ENCODE data around the gene ANXA11. TPM values are rescaled to one million over a fixed set of nuclear protein-coding genes. Genes with fewer than 3 reads are reported as not detected.
A peak's percentile ranks its signal among the peaks of the same experiment; 100 is the strongest.

The ANXA11 gene
- total RNA-seq, 6 experiments from 2014 or later: 253 to 361 (median 336) TPM

DNA sequence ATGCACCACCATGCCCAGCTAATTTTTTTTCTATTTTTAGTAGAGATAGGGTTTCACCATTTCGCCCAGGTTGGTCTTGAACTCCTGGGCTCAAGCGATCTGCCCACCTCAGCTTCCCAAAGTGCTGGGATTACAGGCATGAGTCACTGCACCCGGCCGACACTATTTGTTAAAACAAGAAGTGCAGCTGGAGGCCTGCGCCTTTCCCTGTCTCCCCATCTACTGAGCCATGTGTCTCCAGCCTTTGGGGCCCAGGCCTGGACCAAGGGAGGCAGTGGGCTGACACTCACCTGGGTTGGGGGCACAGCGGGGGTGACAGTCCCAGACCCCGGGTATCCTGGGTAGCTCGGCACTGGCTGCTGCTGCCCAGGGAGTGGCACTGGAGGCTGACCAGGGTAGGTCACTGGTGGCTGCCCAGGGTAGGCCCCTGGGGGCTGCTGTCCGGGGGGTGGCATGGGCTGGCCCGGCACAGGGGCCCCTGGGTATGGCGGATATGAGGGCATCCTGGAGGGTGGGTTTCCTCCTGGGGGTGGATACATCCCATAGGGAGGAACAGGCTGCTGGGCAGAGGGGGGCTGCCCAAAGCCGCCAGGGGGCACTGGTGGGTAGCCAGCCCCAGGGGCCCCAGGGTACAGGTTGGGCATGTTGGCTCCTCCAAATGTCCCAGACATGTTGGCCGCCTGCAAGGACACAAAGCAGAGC lies 36.5 kb downstream of the ANXA11 start:
- H3K9me3 Mint-ChIP-seq: no peaks in the 10 kb centered on the region
- H3K4me3 Mint-ChIP-seq: no peak overlapping the region
- H3K27ac Mint-ChIP-seq: peak overlapping the region; percentile 89; the same call in 1 of the 2 replicates
- peaks cover 34% of the 10 kb centered on the region for H3K36me3 Mint-ChIP-seq (ENCODE audit: low read depth)
- peaks cover 71% of the 10 kb centered on the region for H3K4me1 Mint-ChIP-seq (ENCODE audit: low read depth)
- TF ChIP-seq, protein P1, sequence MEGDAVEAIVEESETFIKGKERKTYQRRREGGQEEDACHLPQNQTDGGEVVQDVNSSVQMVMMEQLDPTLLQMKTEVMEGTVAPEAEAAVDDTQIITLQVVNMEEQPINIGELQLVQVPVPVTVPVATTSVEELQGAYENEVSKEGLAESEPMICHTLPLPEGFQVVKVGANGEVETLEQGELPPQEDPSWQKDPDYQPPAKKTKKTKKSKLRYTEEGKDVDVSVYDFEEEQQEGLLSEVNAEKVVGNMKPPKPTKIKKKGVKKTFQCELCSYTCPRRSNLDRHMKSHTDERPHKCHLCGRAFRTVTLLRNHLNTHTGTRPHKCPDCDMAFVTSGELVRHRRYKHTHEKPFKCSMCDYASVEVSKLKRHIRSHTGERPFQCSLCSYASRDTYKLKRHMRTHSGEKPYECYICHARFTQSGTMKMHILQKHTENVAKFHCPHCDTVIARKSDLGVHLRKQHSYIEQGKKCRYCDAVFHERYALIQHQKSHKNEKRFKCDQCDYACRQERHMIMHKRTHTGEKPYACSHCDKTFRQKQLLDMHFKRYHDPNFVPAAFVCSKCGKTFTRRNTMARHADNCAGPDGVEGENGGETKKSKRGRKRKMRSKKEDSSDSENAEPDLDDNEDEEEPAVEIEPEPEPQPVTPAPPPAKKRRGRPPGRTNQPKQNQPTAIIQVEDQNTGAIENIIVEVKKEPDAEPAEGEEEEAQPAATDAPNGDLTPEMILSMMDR (IDR thresholded peaks at IDR 0.05): peak; percentile 75
- DNase-seq: no peak
- H3K27me3 Mint-ChIP-seq (ENCODE audit: insufficient read depth): peaks cover 2% of the 10 kb centered on the region

DNA sequence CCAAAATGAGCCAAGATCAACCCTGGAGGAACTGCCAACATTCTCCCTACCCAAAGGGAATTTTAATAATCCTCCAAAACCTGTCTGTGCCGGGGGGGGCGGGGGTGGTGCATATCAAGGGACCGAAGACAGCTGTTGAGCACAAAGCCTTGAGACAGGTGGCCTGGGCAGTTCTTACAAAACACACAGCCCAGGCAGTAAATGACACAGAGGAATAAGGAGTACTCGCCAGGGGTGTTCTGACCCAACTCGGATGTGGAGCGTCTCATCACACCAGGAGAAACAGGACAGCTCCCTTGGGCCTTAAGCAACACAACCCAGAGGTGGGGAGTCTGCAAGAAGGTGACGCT lies 37.2 kb downstream of the ANXA11 start:
- TF ChIP-seq, protein P1 (IDR thresholded peaks at IDR 0.05): no peak
- Mint-ChIP-seq H3K27me3 (ENCODE audit: insufficient read depth) (peaks cover 2% of the 10 kb centered on the region), H3K9me3 (no peaks in the 10 kb centered on the region), H3K27ac (peak overlapping the region; percentile 89; the same call in 1 of the 2 replicates), H3K4me3 (no peak overlapping the region), H3K36me3 (ENCODE audit: low read depth) (peaks cover 41% of the 10 kb centered on the region), H3K4me1 (ENCODE audit: low read depth) (peaks cover 76% of the 10 kb centered on the region)
- no peak for DNase-seq

DNA sequence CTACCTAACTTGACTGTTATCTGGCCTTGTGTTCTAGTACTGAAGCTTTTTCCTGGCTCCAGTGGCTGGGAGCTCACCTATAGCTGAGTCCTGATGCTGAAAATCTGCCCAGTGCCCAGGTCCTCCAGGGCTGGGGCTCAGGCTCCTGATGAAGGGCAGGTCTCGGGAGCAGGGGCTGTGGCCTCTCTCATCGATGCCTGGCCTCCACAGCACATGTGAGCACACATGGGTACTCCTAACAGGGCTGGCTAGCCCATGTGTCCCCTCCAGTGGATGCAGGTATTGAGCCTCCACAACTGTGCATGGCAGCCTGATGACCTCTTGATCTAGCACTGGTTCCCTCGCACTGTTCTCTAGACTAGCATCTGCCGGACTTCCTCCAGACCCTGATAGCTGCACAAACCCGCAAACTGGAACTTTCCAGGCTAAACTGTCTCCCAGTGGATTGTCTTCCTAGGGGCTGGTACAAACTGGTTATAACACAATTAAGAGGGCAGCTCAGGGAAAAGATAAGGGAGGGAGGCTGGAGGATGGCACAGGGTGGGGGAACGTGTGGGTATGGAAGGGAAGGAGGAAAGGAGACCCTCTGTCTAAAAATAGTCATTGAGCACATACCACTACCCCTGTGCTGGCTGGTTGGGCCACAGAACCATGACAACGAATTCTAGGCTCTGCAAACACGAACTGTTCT lies 37.7 kb downstream of the ANXA11 start:
- Mint-ChIP-seq H3K4me3 (no peak overlapping the region), H3K27me3 (ENCODE audit: insufficient read depth) (peaks cover 2% of the 10 kb centered on the region), H3K4me1 (ENCODE audit: low read depth) (peaks cover 76% of the 10 kb centered on the region), H3K27ac (peak overlapping the region; percentile 89), H3K9me3 (no peaks in the 10 kb centered on the region), H3K36me3 (ENCODE audit: low read depth) (peaks cover 46% of the 10 kb centered on the region)
- TF ChIP-seq, protein P1 (IDR thresholded peaks at IDR 0.05): no peak
- no peak for DNase-seq

DNA sequence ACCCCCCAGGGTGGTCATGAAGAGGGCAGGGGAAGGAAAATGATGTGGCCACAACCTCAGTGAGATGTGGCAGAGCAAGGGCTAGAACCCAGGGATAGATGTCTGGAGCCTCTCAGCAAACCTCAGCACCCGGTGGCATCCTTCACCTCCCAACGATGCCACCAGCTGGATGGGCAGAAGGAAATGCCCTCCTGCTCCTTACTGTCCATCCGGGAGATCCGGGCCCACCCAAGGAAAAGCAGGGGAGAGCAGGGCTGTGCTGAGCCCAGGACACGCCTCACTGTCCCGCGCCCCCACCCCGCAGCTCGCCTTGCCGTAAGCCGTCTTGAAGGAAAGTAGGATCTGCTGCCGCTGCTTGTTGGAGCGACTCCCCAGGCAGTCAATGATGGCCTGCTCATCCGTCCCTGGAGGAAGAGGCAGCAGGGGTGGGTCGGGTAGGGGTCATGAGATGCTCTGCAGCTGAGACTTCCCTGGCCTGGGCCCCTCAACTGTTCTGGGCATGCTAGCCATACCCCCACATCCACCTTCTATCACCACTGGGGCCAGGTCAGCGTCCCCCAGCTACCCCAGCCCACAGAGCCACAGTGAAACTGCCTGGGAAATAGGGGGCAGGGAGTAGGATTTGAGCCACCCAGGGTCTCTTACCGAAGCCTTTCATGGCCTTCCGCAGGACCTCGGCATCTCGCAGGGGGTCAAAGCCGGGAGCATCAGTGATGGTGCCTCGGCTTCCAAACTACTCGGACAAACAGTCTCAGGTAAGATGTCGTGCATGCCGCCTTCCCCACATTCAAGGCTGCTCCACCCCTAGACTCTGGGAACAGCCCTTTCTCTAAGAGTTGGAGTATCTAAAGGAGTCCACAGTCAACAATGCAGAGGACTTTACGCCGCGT lies 38.5 kb downstream of the ANXA11 start:
- no peaks in the 10 kb centered on the region for H3K9me3 Mint-ChIP-seq
- H3K4me3 Mint-ChIP-seq: no peak overlapping the region
- DNase-seq: no peak
- TF ChIP-seq, protein P1 (IDR thresholded peaks at IDR 0.05): no peak
- peaks cover 82% of the 10 kb centered on the region for H3K4me1 Mint-ChIP-seq (ENCODE audit: low read depth)
- H3K27me3 Mint-ChIP-seq (ENCODE audit: insufficient read depth): peaks cover 2% of the 10 kb centered on the region
- H3K27ac Mint-ChIP-seq: peak overlapping the region; percentile 89
- H3K36me3 Mint-ChIP-seq (ENCODE audit: low read depth): peaks cover 54% of the 10 kb centered on the region

DNA sequence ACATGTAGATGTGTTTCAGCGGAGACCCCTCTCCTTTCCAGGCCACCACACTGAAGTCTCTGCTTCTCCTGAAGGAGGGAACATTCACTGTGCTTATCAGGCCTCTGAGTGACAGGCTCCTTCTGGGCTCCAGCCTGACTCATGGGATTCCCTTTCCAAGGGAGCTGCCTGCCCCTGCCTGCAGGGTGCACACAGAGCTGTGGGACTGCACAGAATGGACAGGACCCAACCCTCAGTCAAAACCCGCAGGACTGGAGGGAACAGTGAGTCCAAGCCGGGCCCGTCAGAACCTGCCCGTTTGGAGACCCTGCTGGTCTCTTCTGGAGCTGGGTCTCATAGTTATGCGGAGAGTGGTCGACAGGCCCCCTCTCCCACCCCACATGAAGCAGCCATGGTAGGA lies 40.2 kb downstream of the ANXA11 start:
- Mint-ChIP-seq H3K27ac (peak overlapping the region; percentile 89), H3K4me1 (ENCODE audit: low read depth) (peaks cover 95% of the 10 kb centered on the region), H3K27me3 (ENCODE audit: insufficient read depth) (peaks cover 2% of the 10 kb centered on the region), H3K4me3 (peak overlapping the region; percentile 66; the same call in 1 of the 2 replicates), H3K9me3 (no peaks in the 10 kb centered on the region), H3K36me3 (ENCODE audit: low read depth) (peaks cover 69% of the 10 kb centered on the region)
- TF ChIP-seq, protein P1 (IDR thresholded peaks at IDR 0.05): no peak; the same call in 1 of the 2 replicates
- DNase-seq: peak; percentile 61

Data from HFFc6 (cell line).